Measurements from ENCODE around the gene MTUS2.
A peak's percentile ranks its signal among the peaks of the same experiment; 100 is the strongest.

MTUS2 gene

DNA sequence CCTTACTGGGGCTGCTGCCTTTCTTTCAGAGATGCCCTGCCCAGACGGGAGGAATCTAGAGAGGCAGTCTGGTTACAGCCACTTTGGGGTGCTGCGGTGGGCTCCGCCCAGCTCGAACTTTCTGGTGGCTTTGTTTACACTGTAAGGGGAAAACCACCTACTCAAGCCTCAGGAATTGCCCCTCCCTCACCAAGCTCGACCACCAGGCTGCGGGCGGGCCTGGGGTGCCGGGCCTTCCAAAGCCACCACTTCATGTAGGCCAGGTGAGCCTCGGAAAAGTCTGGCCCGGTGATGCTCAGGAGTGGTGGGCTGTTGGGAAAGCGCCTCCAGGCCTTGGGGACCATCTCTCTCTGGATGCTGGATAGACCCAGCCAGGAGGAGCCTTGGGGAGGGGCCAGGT, 218.6 kb downstream of the MTUS2 start:
- no peak for DNase-seq

DNA sequence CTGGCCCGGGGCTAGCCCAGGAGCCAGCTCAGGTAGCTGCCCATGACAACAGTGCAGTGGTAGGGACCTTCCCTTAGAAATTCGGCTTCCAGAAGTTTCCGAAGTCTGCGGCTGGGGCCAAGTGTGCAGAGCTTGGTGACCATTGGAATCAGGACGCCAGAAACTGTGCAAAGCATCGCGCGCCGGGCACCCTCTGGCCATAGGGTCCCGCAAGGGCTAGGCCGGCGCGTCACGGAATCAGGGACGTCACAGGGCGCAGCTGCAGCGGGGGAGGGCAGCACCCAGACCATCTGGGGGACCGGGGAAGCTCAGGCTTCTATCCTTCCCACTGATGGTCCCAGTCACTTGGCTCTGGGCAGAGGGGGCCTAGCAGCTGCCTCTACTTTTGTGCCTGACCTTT, 219.1 kb downstream of the MTUS2 start:
- no peak for DNase-seq

DNA sequence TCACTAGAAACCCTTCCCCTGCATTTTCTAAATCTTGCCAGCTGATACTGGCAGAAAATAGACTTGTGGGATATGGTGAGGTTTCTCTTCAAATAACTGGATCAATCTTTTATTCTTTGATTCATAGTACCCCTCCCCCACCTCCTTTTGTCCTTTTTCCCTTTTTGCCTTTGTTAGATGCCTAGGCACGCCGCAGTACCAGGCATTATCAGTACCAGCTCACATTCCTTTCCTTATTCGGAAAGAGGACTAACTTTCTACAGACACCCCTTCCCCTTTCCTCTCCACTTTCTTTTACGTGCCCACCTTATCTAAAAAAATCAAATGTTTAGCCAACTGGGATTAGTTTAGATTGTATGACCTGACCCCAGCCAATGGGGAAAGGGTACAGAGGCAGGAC, 226.4 kb downstream of the MTUS2 start:
- DNase-seq, result no peak

DNA sequence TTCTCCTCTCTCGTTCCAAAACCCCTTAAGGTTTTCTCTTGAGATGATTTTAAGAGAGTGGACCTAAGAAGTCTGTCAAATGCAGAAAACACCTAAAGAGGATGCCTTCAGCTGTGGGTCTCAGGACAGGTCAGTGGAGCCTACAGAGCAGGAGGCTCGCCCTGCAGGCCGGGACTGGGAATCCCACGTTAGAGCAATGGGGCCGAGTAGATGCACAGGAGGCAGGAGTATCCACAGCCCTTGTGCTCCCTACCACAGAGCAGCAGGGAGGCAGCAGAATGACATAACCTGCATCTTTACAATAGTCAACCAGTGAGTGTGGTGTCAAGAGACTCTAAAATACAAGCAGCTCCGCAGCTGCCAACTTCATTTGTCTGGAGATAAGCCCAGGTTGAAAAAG, 229.4 kb downstream of the MTUS2 start:
- no peak for DNase-seq

DNA sequence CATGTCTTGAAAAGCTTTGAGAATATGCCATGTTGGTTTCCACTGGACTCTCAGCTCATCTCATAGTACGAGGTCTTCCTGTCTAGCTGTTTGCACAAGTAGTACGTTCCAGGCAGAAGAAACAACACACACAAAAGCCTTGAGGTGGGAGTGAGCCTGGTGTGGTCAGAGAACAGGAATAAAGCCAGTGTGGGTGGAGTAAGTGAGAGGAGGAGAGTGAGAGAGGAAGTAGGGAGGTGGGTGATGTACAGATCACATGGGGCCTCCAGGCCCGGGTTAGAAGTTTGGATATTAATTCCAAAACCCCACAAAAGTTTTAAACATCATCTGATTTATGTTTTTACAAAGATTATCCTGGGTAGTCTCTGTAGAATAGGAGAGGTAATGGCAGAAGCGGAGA, 230.6 kb downstream of the MTUS2 start:
- no peak for DNase-seq

DNA sequence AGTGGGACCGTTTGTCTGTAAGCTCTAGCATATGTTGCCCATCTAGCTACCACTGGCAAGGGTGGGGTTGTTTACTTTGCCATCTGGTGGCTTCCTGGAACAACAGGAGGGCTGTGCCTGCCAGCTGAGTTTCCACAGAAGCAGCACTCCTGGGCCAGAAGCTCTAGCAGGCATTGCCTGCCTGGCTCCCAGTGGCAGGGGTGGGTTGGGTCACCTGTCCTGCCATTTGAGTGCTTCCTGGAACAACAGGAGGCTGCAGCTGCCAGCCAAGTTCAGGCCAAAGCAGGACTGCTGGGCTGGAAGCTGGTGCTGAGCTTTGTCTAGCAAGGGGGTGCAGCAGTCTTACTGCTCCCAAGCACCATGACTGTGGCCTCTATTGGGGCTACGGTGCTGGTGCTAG, 239.7 kb downstream of the MTUS2 start:
- DNase-seq, result no peak

DNA sequence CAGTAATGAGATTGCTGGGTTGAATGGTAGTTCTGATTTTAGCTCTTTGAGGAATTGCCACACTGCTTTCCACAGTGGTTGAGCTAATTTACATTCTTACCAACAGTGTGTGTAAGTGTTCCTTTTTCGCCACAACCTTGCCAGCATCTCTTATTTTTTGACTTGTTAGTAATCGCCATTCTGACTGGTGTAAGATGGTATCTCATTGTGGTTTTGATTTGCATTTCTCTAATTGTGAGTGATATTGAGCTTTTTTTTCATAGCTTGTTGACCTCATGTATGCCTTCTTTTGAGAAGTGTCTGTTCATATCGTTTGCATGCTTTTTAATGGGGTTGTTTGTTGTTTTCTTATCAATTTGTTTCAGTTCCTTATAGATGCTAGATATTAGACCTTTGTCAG, 245.0 kb downstream of the MTUS2 start:
- DNase-seq, result no peak

DNA sequence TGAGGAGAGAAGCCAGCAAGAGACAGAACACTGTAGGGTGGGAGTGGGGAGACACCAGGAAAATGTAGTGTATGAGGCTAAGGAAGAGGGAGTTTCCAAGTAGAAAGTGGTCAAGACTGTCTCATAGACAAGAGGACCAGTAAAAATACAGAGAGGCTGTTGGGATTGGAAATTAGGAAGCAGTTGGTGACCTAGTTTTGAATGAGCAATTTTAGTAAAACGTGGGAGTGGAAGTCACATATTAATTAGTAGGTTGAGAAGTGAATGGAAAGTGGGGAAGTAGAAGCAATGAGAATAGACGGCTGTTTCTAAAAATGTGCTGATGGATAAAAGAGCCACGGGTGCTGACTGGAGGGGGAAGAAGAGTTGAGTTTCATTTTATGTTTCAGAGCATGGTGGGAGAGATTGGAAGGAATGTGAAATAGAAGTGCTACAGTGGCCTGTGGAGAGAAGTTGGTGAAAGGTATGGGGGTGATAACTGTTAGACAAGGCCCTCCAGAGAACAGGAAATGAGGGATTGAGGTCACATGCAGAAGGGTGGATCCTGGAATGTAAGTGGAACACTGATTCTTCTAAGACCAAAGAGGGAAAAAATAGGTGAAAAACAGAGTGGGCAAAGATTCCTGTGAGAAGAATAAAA, 247.3 kb downstream of the MTUS2 start:
- DNase-seq, result no peak

DNA sequence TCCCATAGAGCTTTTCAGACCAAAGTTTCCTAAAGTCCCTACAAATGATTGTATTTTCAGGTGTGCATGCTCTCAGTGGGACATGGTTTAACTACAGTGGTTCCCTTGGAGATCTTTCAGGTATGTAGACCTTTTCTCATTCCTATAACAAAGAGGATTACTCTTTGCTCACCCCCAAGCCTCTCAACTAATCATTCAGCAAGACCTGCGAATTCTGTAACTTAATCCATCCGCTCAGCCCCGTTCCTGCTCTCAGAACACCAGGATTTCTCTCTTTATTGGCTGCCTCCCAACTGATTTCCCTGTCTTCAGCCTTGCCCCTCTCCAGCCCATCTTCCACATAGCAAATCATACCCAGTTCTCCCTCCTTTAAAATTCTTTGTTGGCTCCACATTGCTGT, 253.6 kb downstream of the MTUS2 start:
- no peak for DNase-seq

DNA sequence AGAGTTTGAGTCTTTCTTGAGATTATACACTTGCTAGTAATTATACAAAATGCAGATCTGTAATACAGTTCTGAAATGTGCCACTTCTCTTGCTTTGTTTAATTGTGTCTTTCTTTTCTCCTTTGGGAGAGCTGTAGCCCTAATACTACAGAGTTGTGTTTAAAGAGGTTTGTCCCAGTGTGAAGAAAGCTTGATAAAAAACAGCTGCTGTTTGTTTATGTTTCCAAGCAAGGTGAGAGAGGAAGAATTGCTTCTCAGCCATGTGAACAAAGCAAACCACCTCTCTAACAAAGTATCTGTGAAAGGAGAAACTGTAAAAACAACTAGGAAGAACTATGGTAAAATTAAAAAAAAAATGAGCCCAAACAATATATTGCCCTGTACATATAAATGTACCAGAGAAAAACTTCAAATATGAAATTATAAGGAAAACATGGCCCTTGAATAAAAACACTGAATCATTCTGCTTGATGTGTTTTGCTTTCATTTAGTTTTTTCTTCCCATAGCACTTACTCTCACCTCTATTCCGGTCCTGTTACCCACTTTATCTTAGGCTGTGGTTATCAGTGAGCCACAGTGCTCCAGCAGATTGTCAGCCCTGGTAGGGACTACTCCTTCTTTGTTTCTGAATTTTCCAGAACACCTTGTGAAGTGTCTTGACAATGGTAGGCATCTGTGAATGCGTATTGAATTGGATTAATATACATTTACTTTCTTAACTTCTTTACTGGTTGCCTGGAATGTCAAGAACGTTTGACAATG, 257.1 kb downstream of the MTUS2 start:
- no peak for DNase-seq

DNA sequence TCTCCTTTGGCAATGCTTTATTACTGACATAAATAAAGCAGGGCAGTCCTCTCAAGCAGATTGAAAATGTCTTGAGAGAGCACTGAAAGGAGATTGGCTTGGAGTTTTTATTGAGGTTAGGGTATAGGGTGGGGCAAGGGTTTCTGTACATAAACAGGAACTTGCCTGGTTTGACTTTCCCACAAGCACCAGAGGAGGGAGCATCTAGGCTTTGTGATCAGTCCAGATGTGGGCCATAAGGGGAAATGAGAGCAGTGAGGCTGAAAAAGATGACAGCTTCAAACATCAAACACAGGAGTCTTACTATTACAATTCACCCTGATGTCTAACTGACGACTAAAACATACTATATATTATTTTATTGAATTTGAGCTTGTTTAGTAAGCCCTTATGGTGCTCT, 260.9 kb downstream of the MTUS2 start:
- peak; percentile 11 for DNase-seq

DNA sequence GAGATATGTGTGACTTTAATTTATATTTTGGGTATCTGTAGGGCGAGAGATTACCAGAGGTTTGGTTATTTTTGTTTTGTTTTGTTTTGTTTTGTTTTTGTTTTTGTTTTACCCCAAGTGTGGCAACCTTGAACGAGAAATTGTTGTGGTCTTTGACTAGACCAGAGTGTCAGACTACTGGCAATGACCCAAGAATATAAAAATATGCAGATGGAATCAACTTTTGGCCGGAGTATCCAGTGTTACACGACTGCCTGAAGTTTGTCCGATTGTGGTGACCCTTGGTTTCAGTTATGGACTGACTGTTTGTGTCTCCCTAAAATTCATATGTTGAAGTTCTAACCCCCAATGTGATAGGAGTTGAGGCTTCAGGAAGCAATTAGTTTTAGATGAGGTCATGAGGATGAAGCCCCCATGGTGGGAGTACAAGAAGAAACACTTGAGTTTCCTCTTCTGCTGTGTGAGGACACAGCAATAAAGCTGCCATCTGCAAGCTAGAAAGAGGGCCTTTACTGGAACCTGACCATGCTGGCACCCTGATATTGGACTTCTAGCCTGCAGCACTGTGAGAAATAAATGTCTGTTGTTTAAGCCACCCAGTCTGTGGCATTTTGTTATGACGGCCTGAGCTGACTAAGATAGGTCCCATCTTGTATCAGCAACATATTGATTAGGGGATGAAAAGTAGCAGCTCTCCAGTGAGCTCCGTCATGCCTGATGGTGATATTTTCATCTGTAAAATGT, 261.7 kb downstream of the MTUS2 start:
- no peak for DNase-seq

DNA sequence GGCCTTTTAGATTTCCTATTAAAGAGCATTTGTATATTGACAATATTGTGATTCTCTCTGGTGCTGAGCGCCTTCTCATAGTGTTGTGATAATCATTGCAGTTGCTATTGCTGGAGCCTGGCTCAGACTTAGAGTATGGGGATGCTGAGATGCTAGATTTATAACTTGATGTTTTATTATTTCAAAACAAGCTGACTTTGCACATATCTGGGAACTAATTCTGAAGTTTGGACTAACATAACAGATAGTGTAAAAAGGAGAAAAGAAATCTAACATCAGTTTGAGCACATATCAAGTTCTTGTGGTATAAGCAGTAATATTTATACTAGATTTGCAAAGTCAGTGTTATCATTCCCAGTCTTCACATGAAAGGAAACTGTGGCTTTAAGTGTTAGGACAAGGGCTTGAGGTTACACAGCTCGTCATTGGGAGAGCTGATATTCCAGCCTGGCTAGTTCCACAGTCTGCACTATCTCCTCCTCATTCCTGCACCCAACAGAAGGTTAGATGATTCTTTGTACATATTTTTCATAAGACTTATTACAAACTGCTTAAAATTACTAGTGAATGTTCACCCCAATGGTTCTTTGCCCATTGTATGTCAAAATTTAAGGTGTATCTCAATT, 279.8 kb downstream of the MTUS2 start:
- no peak for DNase-seq

DNA sequence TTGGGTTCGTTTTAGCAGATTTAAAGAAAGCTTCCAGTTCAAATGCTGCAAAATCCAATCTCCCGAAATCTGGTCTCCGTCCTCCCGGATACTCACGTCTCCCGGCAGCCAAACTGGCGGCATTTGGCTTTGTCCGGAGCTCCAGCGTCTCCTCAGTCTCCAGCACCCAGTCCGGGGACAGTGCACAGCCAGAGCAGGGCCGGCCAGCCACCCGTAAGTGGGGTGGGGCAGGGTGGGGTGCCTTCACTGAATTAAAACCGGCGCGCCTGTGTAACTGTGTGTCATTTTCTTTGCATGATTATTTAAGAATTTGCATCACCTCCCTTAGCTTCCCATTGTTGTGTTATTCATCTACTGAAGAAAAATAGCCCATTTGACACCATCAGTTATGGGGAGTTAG, 280.6 kb downstream of the MTUS2 start:
- no peak for DNase-seq

DNA sequence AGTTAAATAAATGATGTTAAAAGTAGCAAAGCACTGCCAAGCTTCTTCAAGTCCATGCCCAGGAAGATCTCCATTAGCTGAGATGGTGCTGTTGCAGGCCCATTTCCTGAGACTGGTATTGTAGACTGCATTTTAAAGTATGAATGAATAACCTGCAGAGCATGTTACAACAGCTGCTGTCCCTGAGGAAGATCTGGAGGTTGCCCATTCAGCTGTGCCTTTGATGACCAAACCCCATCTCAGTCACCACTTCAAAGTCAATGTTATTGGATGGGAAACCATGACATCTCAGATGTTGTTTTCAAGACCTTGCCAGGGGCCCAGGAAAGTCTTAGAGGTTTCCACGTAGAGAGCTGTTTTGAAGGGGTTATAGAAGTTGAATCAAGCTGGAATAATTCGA, 281.3 kb downstream of the MTUS2 start:
- DNase-seq, result no peak

DNA sequence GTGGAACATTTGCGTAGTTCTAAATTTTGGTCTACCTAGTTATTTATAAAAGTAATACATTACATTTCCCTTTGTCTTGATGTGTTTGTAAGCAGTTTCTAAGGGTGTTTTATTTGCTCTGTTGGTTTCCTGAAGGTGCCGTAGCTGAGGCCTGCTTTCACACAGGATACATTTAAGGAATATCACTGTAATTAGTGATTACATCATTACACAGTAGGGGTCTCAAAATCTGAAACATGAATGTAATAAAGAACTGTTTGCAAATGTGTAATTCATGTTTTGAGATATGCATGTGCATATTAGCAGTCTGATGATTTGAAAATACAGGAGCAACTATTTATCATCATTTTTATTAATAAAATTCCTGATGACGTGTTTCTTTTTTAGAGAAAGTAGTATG, 281.8 kb downstream of the MTUS2 start:
- DNase-seq, result no peak

DNA sequence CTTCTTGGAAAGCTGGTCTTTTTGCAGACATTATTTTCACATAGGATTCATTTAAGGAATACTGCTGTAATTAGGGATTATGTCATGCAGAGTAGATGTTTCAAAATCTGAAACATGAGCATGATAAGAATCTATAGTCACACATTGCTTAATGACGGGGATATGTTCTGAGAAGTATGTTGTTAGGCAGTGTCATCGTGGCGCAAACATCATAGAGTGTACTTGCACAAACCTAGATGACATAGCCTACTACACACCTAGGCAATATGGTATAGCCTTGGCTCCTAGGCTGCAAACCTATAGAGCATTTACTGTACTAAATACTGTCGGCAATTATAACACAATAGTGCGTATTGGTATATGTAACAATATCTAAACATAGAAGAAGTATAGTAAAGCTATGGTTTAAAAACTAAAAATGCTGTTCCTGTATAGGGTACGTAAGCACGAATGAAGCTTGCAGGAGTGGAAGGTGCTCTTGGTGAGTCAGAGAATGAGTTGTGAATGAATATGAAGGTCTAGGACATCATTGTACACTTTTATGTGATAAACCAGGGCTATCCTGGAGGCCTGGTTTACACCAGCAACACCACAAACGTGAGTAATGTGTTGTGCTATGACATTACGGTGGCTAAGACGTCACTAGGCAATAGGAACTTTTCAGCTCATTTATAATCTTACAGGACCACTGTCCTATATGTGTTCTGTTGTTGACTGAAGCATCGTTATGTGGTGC, 283.1 kb downstream of the MTUS2 start:
- no peak for DNase-seq

DNA sequence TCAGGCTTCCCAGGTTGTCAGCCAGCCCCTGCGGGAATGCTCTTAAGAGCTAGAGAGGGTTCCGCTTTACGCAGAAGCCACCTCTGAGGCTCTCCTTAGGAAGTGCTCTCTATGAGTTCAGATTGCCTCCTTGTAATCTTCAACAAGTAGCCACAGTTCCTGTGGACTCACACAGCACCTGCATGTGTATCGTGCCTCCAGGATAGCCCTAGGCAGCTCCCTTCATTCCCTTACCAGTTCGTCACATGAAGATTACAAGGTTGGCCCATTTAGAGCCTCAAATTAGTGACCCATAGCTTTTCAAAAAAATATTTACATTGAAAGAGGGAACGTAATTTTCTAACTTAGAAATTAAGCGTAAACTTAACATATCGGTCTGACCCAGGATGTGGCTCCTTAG, 284.3 kb downstream of the MTUS2 start:
- no peak for DNase-seq

DNA sequence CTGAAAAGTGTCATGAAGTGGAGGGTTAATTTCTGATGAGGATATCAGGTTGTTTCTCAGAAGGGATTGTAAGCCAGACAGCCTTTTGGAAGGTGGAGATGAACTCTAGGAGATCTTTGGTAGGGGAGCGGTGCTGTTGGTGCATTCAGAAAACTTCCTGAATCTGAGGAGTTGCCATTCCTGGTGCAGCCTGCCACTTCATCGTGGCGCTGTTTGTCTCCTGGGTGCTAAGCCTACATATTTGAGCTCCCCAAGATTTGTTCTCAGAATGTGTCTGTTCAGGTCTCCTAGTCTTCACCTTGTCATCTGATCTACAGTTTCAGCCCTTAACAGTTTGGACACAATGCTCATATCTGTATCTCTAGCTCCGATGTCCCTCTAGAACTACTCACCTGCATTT, 285.6 kb downstream of the MTUS2 start:
- no peak for DNase-seq

DNA sequence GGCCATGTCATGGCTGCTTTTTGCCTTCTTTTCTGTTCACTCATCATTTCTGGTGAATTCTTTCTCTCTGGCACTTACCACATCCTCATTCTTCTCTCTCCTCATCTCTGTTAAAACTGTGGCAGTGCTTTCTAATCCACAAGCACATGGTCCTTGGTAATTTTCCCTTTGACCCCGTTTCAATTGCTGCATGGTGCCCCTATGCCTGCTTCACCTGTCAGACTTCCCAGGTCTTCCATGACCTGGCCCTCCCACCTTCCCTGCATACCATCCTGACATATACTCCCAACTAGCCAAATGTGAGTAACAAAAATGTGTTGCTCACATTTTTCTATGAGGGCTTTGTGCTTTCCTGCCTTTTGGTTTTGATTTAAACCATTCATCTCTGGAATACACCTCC, 286.5 kb downstream of the MTUS2 start:
- DNase-seq, result peak; percentile 44

DNA sequence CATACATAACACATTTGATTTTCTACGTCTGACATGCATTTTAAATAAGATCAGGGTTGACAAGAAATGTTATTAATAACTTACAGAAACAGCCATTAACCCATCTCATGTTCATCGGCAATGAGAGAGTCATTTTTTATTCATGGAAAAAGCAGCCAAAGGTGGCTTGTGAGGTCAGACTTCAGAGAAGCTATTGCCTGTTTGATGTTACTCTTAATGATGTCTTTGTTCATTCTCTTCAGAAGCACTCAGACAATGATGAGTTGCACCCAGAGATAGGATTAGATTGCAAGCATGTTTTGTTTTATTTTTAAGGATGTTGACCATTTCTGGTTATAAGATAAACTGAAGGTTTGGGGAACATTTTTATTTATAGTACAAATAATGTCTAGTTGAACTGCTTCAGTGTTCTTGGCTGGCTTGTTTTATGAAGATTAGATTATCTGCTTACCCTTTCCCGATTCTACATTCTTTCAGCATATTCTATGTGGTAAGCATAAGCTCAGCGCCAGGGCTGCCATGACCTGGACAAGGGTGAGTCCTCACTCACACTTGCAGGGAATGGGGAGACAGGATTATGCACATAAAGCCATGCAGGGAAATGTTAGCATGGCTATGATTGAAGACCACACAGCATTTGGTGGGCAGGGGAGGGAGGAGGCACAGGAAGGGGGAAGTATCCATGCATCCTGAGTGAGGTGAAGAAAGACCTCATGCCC, 288.1 kb downstream of the MTUS2 start:
- no peak for DNase-seq

DNA sequence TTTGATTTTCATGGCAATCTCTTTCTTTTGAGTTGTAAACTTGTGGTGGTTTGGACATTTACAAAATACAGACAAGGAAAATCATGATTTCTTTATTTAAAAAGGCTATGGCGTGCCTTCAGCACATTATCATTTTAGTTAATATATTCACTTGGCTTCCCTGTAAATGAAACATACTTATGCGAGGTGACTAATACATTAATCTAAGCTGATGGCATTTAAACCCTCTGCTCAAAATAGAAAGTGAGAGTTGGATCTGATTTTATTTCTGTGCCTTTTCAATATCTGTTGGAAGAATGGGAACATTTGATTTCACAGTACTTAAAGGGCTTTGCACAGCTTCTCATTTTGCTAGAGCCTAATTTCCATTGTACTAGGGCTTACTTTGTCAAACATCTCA, 289.8 kb downstream of the MTUS2 start:
- DNase-seq, result no peak
